GM10248 (cell line): Measurements from ENCODE around the gene SCUBE1.

ENCODE experiments used
- CTCF ChIA-PET: fragments of 300-600 bp; sonication (Branson Sonifier 250); formaldehyde crosslinking; extraction: SDS; loops from one replicate; lab custom pipeline; 2021; ENCODE audit warnings: antibody characterized with exemption; lab: Yijun Ruan, JAX
- POLR2A ChIA-PET: fragments of 350-650 bp; sonication (Branson Sonifier 250); formaldehyde crosslinking; extraction: SDS; loops from one replicate; lab custom pipeline; 2020; ENCODE audit warnings: antibody characterized with exemption; lab: Yijun Ruan, JAX
- DNase-seq: peaks from one replicate; pipeline ENCODE4 v3.0.0; 2012; ENCODE audit errors: extremely low spot score
- CTCF ChIP-seq: IDR thresholded peaks from 2 replicates; pipeline ENCODE4 v1.5.1; 2012; ENCODE audit warnings: mild to moderate bottlenecking, low read depth; ENCODE audit errors: extremely low read depth, missing control alignments, control extremely low read depth

The SCUBE1 gene

GRCh38 chr22:43166132-43166930, 176.8 kb downstream of the SCUBE1 start:
- no peak for TF ChIP-seq CTCF
- no peak for DNase-seq
- POLR2A ChIA-PET = no interaction called here
- CTCF ChIA-PET = no interaction called here

- no peak for TF ChIP-seq CTCF
- POLR2A ChIA-PET = no interaction called here
- DNase-seq = no peak
- CTCF ChIA-PET = no interaction called here
Measured at GRCh38 chr22:43164636-43165035, 178.5 kb downstream of the SCUBE1 start.

GRCh38 chr22:43163241-43163795, 179.9 kb downstream of the SCUBE1 start:
- ChIA-PET POLR2A (interaction anchor here (0.7 kb wide), 1 partner anchor 11 kb away, joined by 3 read pairs; no protein-coding TSS in a partner anchor), CTCF (no interaction called here)
- TF ChIP-seq CTCF = no peak
- DNase-seq = no peak

- POLR2A ChIA-PET = no interaction called here
- CTCF ChIA-PET = interaction anchor here (1.0 kb wide), 1 partner anchor 31 kb away, joined by 3 read pairs; no protein-coding TSS in a partner anchor
Measured at GRCh38 chr22:43162412-43163150, 180.6 kb downstream of the SCUBE1 start.

GRCh38 chr22:43160497-43161126, 182.6 kb downstream of the SCUBE1 start:
- ChIA-PET POLR2A (no interaction called here), CTCF (no interaction called here)
- no peak for DNase-seq
- TF ChIP-seq CTCF = no peak

More at GRCh38 chr22:43162412-43163150, 180.6 kb downstream of the SCUBE1 start:
- no peak for DNase-seq
- TF ChIP-seq CTCF = no peak

- no peak for DNase-seq
- ChIA-PET POLR2A (no interaction called here), CTCF (interaction anchor here (1.2 kb wide), 1 partner anchor 13 kb away, joined by 3 read pairs; no protein-coding TSS in a partner anchor)
- no peak for TF ChIP-seq CTCF
Measured at GRCh38 chr22:43159484-43160178, 183.5 kb downstream of the SCUBE1 start.
